HepG2 (cell line): ENCODE measurements around the gene EPC1. TPM values are rescaled to one million over a fixed set of nuclear protein-coding genes. Genes with fewer than 3 reads are reported as not detected.

Experiments used
- AHR ChIP-seq: IDR thresholded peaks from 2 replicates; pipeline ENCODE4 v1.6.1; 2018; ENCODE audit warnings: missing genetic modification reagents, missing compliant biosample characterization
- CREM ChIP-seq, 2 experiments: sonication (generic) in 1 of 2; formaldehyde crosslinking in 1 of 2; IDR thresholded peaks; 2 replicates each; pipeline versions ENCODE4 v1.4.0 to v1.6.1; 2016 to 2020; ENCODE audit warnings: antibody characterized with exemption in 1 of 2, mild to moderate bottlenecking in 1 of 2, missing genetic modification reagents in 1 of 2
- DNMT1 ChIP-seq: sonication (generic); formaldehyde crosslinking; IDR thresholded peaks from 2 replicates; pipeline ENCODE4 v1.5.1; 2020; ENCODE audit warnings: mild to moderate bottlenecking, missing genetic modification reagents
- DPF2 ChIP-seq: sonication (generic); formaldehyde crosslinking; IDR thresholded peaks from 2 replicates; pipeline ENCODE4 v1.4.0; 2020; ENCODE audit warnings: mild to moderate bottlenecking, low read depth, missing genetic modification reagents, borderline replicate concordance
- GRHL1 ChIP-seq: sonication (generic); formaldehyde crosslinking; conservative IDR thresholded peaks from 2 replicates; pipeline ENCODE4 v1.8.0; 2022; ENCODE audit warnings: missing genetic modification reagents
- MLLT10 ChIP-seq: sonication (generic); formaldehyde crosslinking; IDR thresholded peaks from 2 replicates; pipeline ENCODE4 v1.4.0; 2020; ENCODE audit warnings: missing genetic modification reagents
- NAIF1 ChIP-seq: sonication (generic); formaldehyde crosslinking; IDR thresholded peaks from 2 replicates; pipeline ENCODE4 v1.5.0; 2020; ENCODE audit warnings: mild to moderate bottlenecking, missing genetic modification reagents, borderline replicate concordance
- SP140L ChIP-seq: sonication (generic); formaldehyde crosslinking; IDR thresholded peaks from 2 replicates; pipeline ENCODE4 v1.4.0; 2020; ENCODE audit warnings: missing genetic modification reagents, borderline replicate concordance
- SP2 ChIP-seq: sonication (generic); formaldehyde crosslinking; IDR thresholded peaks from 2 replicates; pipeline ENCODE4 v1.5.1; 2020; ENCODE audit warnings: mild to moderate bottlenecking, missing genetic modification reagents
- SRF ChIP-seq: IDR thresholded peaks from 2 replicates; pipeline ENCODE4 v1.6.1; 2011; ENCODE audit warnings: mild to moderate bottlenecking, low read depth, low read length, moderate library complexity
- STAT5B ChIP-seq: sonication (generic); formaldehyde crosslinking; IDR thresholded peaks from 2 replicates; pipeline ENCODE4 v1.4.0; 2020; ENCODE audit warnings: missing genetic modification reagents
- SYNCRIP ChIP-seq: fragments of 200-400 bp; formaldehyde crosslinking; IDR thresholded peaks from 2 replicates; pipeline ENCODE4 v1.6.1; 2018; ENCODE audit warnings: mild to moderate bottlenecking, low read depth, low read length; ENCODE audit not compliant: insufficient read depth
- ZBTB14 ChIP-seq: sonication (generic); formaldehyde crosslinking; IDR thresholded peaks from 2 replicates; pipeline ENCODE4 v1.4.0; 2020; ENCODE audit warnings: missing genetic modification reagents
- ZFP82 ChIP-seq: sonication (generic); formaldehyde crosslinking; IDR thresholded peaks from 2 replicates; pipeline ENCODE4 v1.5.1; 2020; ENCODE audit warnings: mild to moderate bottlenecking, missing genetic modification reagents, borderline replicate concordance
- ZMYM2 ChIP-seq: sonication (generic); formaldehyde crosslinking; IDR thresholded peaks from 2 replicates; pipeline ENCODE4 v1.8.0; 2022; ENCODE audit warnings: mild to moderate bottlenecking, missing genetic modification reagents
- ZNF10 ChIP-seq: sonication (generic); formaldehyde crosslinking; IDR thresholded peaks from 2 replicates; pipeline ENCODE4 v1.4.0; 2020; ENCODE audit warnings: mild to moderate bottlenecking, low read depth, missing genetic modification reagents, borderline replicate concordance
- ZNF687 ChIP-seq: sonication (generic); formaldehyde crosslinking; IDR thresholded peaks from 2 replicates; pipeline ENCODE4 v1.5.1; 2020; ENCODE audit warnings: mild to moderate bottlenecking, missing genetic modification reagents, moderate library complexity
- ZNF768 ChIP-seq: sonication (generic); formaldehyde crosslinking; IDR thresholded peaks from 2 replicates; pipeline ENCODE4 v1.4.0; 2020; ENCODE audit warnings: missing genetic modification reagents
- polyA plus RNA-seq, 8 experiments: library from polyadenylated mRNA; depleted of rRNA in 3 of 8; stranded (reverse) in 7 of 8; unstranded in 1 of 8; fragments of >200 nt; fragmentation: Illumina TruSeq in 4 of 8; extraction: Trizol in 4 of 8; gene quantifications; 2 replicates each; pipeline versions ENCODE4 v1.2.1 to v1.2.3, GENCODE V29; 2011 to 2016; ENCODE audit warnings: low read depth in 4 of 8, missing spikeins in 1 of 8, mixed read lengths in 1 of 8; ENCODE audit not compliant: insufficient read depth in 1 of 8
- total RNA-seq, 5 experiments: library from RNA; depleted of rRNA; stranded (reverse); fragments of >200 nt; fragmentation: Illumina TruSeq; extraction: Trizol; gene quantifications; 2 replicates each; pipeline ENCODE4 v1.2.3, GENCODE V29; 2016; ENCODE audit warnings: low read depth in 1 of 5
- TF ChIP-seq, protein P1 (sequence below): IDR thresholded peaks from 2 replicates; pipeline ENCODE4 v1.6.1; 2018; ENCODE audit warnings: missing genetic modification reagents, mild to moderate bottlenecking, missing compliant biosample characterization
- TF ChIP-seq, protein P2 (sequence below): sonication (generic); formaldehyde crosslinking; IDR thresholded peaks from 2 replicates; pipeline ENCODE4 v1.8.0; 2022; ENCODE audit warnings: mild to moderate bottlenecking, missing genetic modification reagents, moderate library complexity

Gene EPC1
- total and polyA plus RNA-seq, 2 of the 13 experiments (the other 11 are each of a cell fraction or from before 2014, with no cell fraction given) = 28.7 to 44.2 TPM

DNA sequence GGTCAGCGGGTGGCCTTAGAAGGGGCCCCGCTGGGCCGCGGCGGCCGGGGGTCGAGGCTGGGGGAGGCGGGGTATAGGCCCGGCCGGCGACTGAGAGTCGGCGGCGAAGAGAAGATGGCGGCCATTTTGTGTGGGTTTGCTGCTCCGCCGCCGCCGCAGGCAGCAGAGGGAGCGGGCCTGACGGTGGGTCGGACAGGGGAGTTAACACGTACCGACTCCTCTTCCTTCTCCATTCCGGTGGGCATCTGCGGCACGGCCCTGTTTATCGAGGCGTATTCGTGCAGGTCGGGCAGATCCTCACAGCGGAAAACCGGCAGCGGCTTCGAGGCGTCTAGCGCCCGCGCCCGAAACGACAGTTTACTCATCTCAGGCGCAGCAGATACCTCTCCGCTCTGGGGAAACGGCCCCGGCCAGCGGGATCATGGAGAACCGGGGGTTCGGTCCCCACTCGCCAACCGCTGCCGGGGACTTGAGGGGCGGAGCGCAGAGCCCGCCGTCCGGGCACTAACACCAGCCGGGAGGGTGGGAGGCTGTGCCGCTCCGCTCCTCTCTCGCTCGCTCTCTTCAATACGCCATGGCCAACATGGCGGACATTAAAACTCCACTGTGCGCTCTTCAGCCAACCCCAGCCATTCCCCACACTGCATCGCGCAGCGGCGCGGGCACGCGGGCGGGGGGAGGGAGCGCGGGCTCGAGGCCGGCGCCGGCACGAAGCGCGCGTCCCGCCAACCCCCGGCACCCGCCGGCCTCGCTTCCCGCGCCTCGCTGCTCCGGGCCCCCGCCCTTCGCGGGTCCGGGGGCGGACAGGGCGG lies at the start of gene EPC1 (continued):
- TF ChIP-seq SRF = no peak
- no peak for TF ChIP-seq SYNCRIP
- 0 out of 2 replicates have a peak, but pooled peaks have one; percentile 24 for TF ChIP-seq SP2 (CRISPR knock-in tag)
- TF ChIP-seq, protein P1, sequence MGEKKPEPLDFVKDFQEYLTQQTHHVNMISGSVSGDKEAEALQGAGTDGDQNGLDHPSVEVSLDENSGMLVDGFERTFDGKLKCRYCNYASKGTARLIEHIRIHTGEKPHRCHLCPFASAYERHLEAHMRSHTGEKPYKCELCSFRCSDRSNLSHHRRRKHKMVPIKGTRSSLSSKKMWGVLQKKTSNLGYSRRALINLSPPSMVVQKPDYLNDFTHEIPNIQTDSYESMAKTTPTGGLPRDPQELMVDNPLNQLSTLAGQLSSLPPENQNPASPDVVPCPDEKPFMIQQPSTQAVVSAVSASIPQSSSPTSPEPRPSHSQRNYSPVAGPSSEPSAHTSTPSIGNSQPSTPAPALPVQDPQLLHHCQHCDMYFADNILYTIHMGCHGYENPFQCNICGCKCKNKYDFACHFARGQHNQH (CRISPR knock-in tag) = peak; percentile 55
- TF ChIP-seq STAT5B (CRISPR knock-in tag) = no peak
- peak; percentile 95 for TF ChIP-seq ZBTB14
- TF ChIP-seq ZNF10 (CRISPR knock-in tag) = no peak
- no peak for TF ChIP-seq CREM (IDR thresholded peaks at IDR 0.05)
- no peak for TF ChIP-seq CREM (CRISPR knock-in tag; IDR thresholded peaks at IDR 0.05)
- TF ChIP-seq DNMT1 (CRISPR knock-in tag) = no peak
- no peak for TF ChIP-seq ZNF768 (CRISPR knock-in tag)
- TF ChIP-seq ZMYM2 = no peak
- no peak; the same call in 1 of the 2 replicates for TF ChIP-seq NAIF1
- TF ChIP-seq, protein P2, sequence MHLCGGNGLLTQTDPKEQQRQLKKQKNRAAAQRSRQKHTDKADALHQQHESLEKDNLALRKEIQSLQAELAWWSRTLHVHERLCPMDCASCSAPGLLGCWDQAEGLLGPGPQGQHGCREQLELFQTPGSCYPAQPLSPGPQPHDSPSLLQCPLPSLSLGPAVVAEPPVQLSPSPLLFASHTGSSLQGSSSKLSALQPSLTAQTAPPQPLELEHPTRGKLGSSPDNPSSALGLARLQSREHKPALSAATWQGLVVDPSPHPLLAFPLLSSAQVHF (CRISPR knock-in tag) = peak; percentile 68; the same call in 1 of the 2 replicates
- TF ChIP-seq SP140L (CRISPR knock-in tag) = no peak
- TF ChIP-seq DPF2 (CRISPR knock-in tag) = no peak
- no peak for TF ChIP-seq AHR (CRISPR knock-in tag)
- 0 out of 2 replicates have a peak, but pooled peaks have one; percentile 3 for TF ChIP-seq ZFP82 (CRISPR knock-in tag)
- TF ChIP-seq MLLT10 (CRISPR knock-in tag) = no peak
- TF ChIP-seq ZNF687 (CRISPR knock-in tag) = peak; percentile 66
- no peak for TF ChIP-seq GRHL1 (CRISPR knock-in tag)
